Stomach smooth muscle (tissue), 2 donors: Measurements from ENCODE around the gene SORCS3.

Experiments
- H3K27ac ChIP-seq: one replicate; pipeline ENCODE4 v1.7.0; 2013; ENCODE audit warnings: mild to moderate bottlenecking, low read length, inconsistent platforms
- H3K27me3 ChIP-seq, 2 donors: one replicate each; pipeline ENCODE4 v1.7.0; 2013; ENCODE audit warnings: low read length in 2 of 2; ENCODE audit not compliant: insufficient read depth in 2 of 2, control insufficient read depth in 1 of 2
- H3K36me3 ChIP-seq, 2 donors: one replicate each; pipeline ENCODE4 v1.7.0; 2013; ENCODE audit warnings: low read length in 2 of 2; ENCODE audit not compliant: control insufficient read depth in 2 of 2, insufficient read depth in 2 of 2
- H3K4me1 ChIP-seq: one replicate; pipeline ENCODE4 v1.7.0; 2013; ENCODE audit warnings: low read length; ENCODE audit not compliant: control insufficient read depth, insufficient read depth
- H3K4me3 ChIP-seq, 2 donors: one replicate each; pipeline ENCODE4 v1.7.0; 2013; ENCODE audit warnings: low read length in 2 of 2
- H3K9ac ChIP-seq, 2 donors: one replicate each; pipeline ENCODE4 v1.7.0; 2013; ENCODE audit warnings: low read length in 2 of 2, mild to moderate bottlenecking in 1 of 2
- H3K9me3 ChIP-seq, 2 donors: one replicate each; pipeline ENCODE4 v1.7.0; 2013; ENCODE audit warnings: low read length in 2 of 2; ENCODE audit not compliant: control insufficient read depth in 2 of 2
- donor health status: healthy.
- donor health status: Pancreatic carcinoma.

Gene SORCS3

GRCh38 chr10:105161149-105161548 lies 520.1 kb downstream of the SORCS3 start:
- no peak overlapping the region for H3K4me3 ChIP-seq
- no peaks in the 10 kb centered on the region for H3K4me1 ChIP-seq
- H3K9ac ChIP-seq = no peak overlapping the region
- no peak overlapping the region for H3K27ac ChIP-seq
- H3K9me3 ChIP-seq = no peaks in the 10 kb centered on the region
- no peaks in the 10 kb centered on the region for H3K36me3 ChIP-seq
- no peaks in the 10 kb centered on the region for H3K27me3 ChIP-seq

- no peaks in the 10 kb centered on the region for H3K9me3 ChIP-seq
- no peak overlapping the region for H3K27ac ChIP-seq
- no peaks in the 10 kb centered on the region for H3K4me1 ChIP-seq
- no peak overlapping the region for H3K4me3 ChIP-seq
- H3K27me3 ChIP-seq = no peaks in the 10 kb centered on the region
- no peak overlapping the region for H3K9ac ChIP-seq
- no peaks in the 10 kb centered on the region for H3K36me3 ChIP-seq
These were observed 520.7 kb downstream of the SORCS3 start for GRCh38 chr10:105161767-105162166.

- Histone ChIP-seq H3K4me3 (no peak overlapping the region), H3K9me3 (peaks cover 0 to 2% of the 10 kb centered on the region in 2 donors), H3K4me1 (no peaks in the 10 kb centered on the region), H3K36me3 (no peaks in the 10 kb centered on the region), H3K27me3 (no peaks in the 10 kb centered on the region), H3K9ac (no peak overlapping the region), H3K27ac (no peak overlapping the region)
These were observed 529.4 kb downstream of the SORCS3 start for GRCh38 chr10:105170521-105170920.

GRCh38 chr10:105171945-105172344 lies 530.9 kb downstream of the SORCS3 start:
- Histone ChIP-seq H3K36me3 (no peaks in the 10 kb centered on the region), H3K9me3 (peaks cover 0 to 2% of the 10 kb centered on the region in 2 donors), H3K27ac (no peak overlapping the region), H3K4me1 (no peaks in the 10 kb centered on the region), H3K4me3 (no peak overlapping the region), H3K27me3 (no peaks in the 10 kb centered on the region), H3K9ac (no peak overlapping the region)

- H3K9me3 ChIP-seq = no peaks in the 10 kb centered on the region
- no peak overlapping the region for H3K4me3 ChIP-seq
- no peaks in the 10 kb centered on the region for H3K4me1 ChIP-seq
- no peaks in the 10 kb centered on the region for H3K27me3 ChIP-seq
- no peaks in the 10 kb centered on the region for H3K36me3 ChIP-seq
- no peak overlapping the region for H3K9ac ChIP-seq
- H3K27ac ChIP-seq = no peak overlapping the region
These were observed 540.5 kb downstream of the SORCS3 start for GRCh38 chr10:105181626-105182025.

- Histone ChIP-seq H3K27ac (no peak overlapping the region), H3K27me3 (no peaks in the 10 kb centered on the region), H3K9ac (no peak overlapping the region), H3K36me3 (no peaks in the 10 kb centered on the region), H3K4me1 (no peaks in the 10 kb centered on the region), H3K9me3 (no peaks in the 10 kb centered on the region), H3K4me3 (no peak overlapping the region)
These were observed 542.4 kb downstream of the SORCS3 start for GRCh38 chr10:105183536-105183935.

- no peak overlapping the region for H3K4me3 ChIP-seq
- H3K27me3 ChIP-seq = no peaks in the 10 kb centered on the region
These were observed 544.1 kb downstream of the SORCS3 start for GRCh38 chr10:105185161-105185560.

GRCh38 chr10:105187243-105187642 lies 546.2 kb downstream of the SORCS3 start:
- no peak overlapping the region for H3K9ac ChIP-seq
- no peaks in the 10 kb centered on the region for H3K9me3 ChIP-seq

More at GRCh38 chr10:105185161-105185560, 544.1 kb downstream of the SORCS3 start:
- no peaks in the 10 kb centered on the region for H3K9me3 ChIP-seq
- H3K36me3 ChIP-seq = no peaks in the 10 kb centered on the region
- no peak overlapping the region for H3K9ac ChIP-seq
- H3K4me1 ChIP-seq = no peaks in the 10 kb centered on the region
- H3K27ac ChIP-seq = no peak overlapping the region

GRCh38 chr10:105188737-105189462 lies 547.8 kb downstream of the SORCS3 start:
- no peaks in the 10 kb centered on the region for H3K36me3 ChIP-seq
- H3K4me1 ChIP-seq = no peaks in the 10 kb centered on the region
- H3K27ac ChIP-seq = no peak overlapping the region
- no peaks in the 10 kb centered on the region for H3K9me3 ChIP-seq
- H3K4me3 ChIP-seq = no peak overlapping the region
- no peak overlapping the region for H3K9ac ChIP-seq
- no peaks in the 10 kb centered on the region for H3K27me3 ChIP-seq

More at GRCh38 chr10:105187243-105187642, 546.2 kb downstream of the SORCS3 start:
- no peaks in the 10 kb centered on the region for H3K36me3 ChIP-seq
- no peaks in the 10 kb centered on the region for H3K4me1 ChIP-seq
- no peaks in the 10 kb centered on the region for H3K27me3 ChIP-seq
- no peak overlapping the region for H3K4me3 ChIP-seq
- no peak overlapping the region for H3K27ac ChIP-seq

GRCh38 chr10:105189463-105189800 lies 548.3 kb downstream of the SORCS3 start:
- Histone ChIP-seq H3K36me3 (no peaks in the 10 kb centered on the region), H3K27ac (no peak overlapping the region), H3K9me3 (no peaks in the 10 kb centered on the region), H3K27me3 (no peaks in the 10 kb centered on the region), H3K9ac (no peak overlapping the region), H3K4me3 (no peak overlapping the region), H3K4me1 (no peaks in the 10 kb centered on the region)

GRCh38 chr10:105192146-105192545 lies 551.1 kb downstream of the SORCS3 start:
- Histone ChIP-seq H3K27me3 (no peaks in the 10 kb centered on the region), H3K9me3 (no peaks in the 10 kb centered on the region), H3K36me3 (no peaks in the 10 kb centered on the region), H3K9ac (no peak overlapping the region), H3K27ac (no peak overlapping the region), H3K4me1 (no peaks in the 10 kb centered on the region), H3K4me3 (no peak overlapping the region)
